MM.1S (cell line): Measurements from ENCODE around the gene NOL9.

Source experiments
- DNase-seq: peaks from one replicate; pipeline ENCODE4 v3.0.0-alpha.2; 2015
- H2AFZ ChIP-seq: fragments of 300-600 bp; sonication (generic); 2 replicates; pipeline ENCODE4 v1.6.0; 2016; ENCODE audit warnings: antibody characterized with exemption, low read length
- H3F3A ChIP-seq: fragments of 300-600 bp; sonication (generic); 2 replicates; pipeline ENCODE4 v1.6.1; 2016; ENCODE audit warnings: mild to moderate bottlenecking, antibody characterized with exemption, low read length, moderate library complexity, mixed read lengths; ENCODE audit not compliant: insufficient read depth
- H3K27ac ChIP-seq: fragments of 300-600 bp; sonication (generic); 2 replicates; pipeline ENCODE4 v1.5.1; 2016; ENCODE audit warnings: mild to moderate bottlenecking, low read length
- H3K27me3 ChIP-seq: fragments of 300-600 bp; sonication (generic); replicated peaks from 2 replicates; pipeline ENCODE4 v1.6.0; 2016; ENCODE audit warnings: low read length; ENCODE audit not compliant: insufficient read depth
- H3K36me3 ChIP-seq: fragments of 300-600 bp; sonication (generic); replicated peaks from 2 replicates; pipeline ENCODE4 v1.6.1; 2016; ENCODE audit warnings: mild to moderate bottlenecking, low read length, mixed read lengths; ENCODE audit not compliant: insufficient read depth
- H3K4me1 ChIP-seq: fragments of 300-600 bp; sonication (generic); 2 replicates; pipeline ENCODE4 v1.6.1; 2016; ENCODE audit warnings: low read length, mixed read lengths
- H3K4me2 ChIP-seq: fragments of 300-600 bp; sonication (generic); 2 replicates; pipeline ENCODE4 v1.6.0; 2016; ENCODE audit warnings: low read depth, low read length
- H3K4me3 ChIP-seq: fragments of 300-600 bp; sonication (generic); 2 replicates; pipeline ENCODE4 v1.5.1; 2016; ENCODE audit warnings: low read length, mixed read lengths
- H3K79me2 ChIP-seq: fragments of 300-600 bp; sonication (generic); 2 replicates; pipeline ENCODE4 v1.6.1; 2016; ENCODE audit warnings: mixed run types, low read length, mixed read lengths
- H3K9ac ChIP-seq: fragments of 300-600 bp; sonication (generic); 2 replicates; pipeline ENCODE4 v1.6.1; 2016; ENCODE audit warnings: low read length, mixed read lengths
- H3K9me2 ChIP-seq: fragments of 300-600 bp; sonication (generic); replicated peaks from 2 replicates; pipeline ENCODE4 v1.6.1; 2016; ENCODE audit warnings: mild to moderate bottlenecking, low read length, mixed read lengths; ENCODE audit not compliant: insufficient read depth
- H3K9me3 ChIP-seq: fragments of 300-600 bp; sonication (generic); replicated peaks from 2 replicates; pipeline ENCODE4 v1.6.1; 2016; ENCODE audit warnings: mild to moderate bottlenecking, low read length, mixed read lengths; ENCODE audit not compliant: insufficient read depth
- H4K20me1 ChIP-seq: fragments of 300-600 bp; sonication (generic); 2 replicates; pipeline ENCODE4 v1.6.1; 2016; ENCODE audit warnings: mild to moderate bottlenecking, low read length, moderate library complexity, mixed read lengths; ENCODE audit not compliant: insufficient read depth
- EZH2 ChIP-seq: fragments of 300-600 bp; sonication (generic); optimal IDR thresholded peaks from 2 replicates; pipeline ENCODE3; 2017; ENCODE audit warnings: low read depth, mild to moderate bottlenecking, antibody characterized with exemption, low read length, mixed read lengths
- EZH2phosphoT487 ChIP-seq: fragments of 300-600 bp; sonication (generic); IDR thresholded peaks from 2 replicates; pipeline ENCODE4 v1.6.1; 2018; ENCODE audit warnings: antibody characterized with exemption, low read length
- TF ChIP-seq, protein P1 (sequence below): fragments of 300-600 bp; sonication (generic); IDR thresholded peaks from 2 replicates; pipeline ENCODE4 v1.5.1; 2016; ENCODE audit warnings: antibody characterized with exemption, low read length, mixed read lengths

The NOL9 gene

DNA sequence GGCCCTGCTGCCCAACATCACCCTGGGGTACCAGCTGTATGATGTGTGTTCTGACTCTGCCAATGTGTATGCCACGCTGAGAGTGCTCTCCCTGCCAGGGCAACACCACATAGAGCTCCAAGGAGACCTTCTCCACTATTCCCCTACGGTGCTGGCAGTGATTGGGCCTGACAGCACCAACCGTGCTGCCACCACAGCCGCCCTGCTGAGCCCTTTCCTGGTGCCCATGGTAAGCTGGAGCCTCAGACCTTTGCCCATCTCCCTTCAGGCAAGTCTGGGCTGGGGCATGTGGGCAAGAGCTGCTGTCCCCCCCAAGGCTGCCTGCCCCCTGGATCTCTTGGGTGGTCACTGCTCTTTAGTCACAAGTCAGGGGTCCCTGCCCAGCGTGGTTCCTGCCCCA lies 16.7 kb upstream of the NOL9 start:
- Histone ChIP-seq H3K4me2 (no peak overlapping the region), H3K9me2 (no peaks in the 10 kb centered on the region), H4K20me1 (no peaks in the 10 kb centered on the region), H3K27me3 (peaks cover 36% of the 10 kb centered on the region), H3K79me2 (no peaks in the 10 kb centered on the region), H3K9ac (no peak overlapping the region), H3K9me3 (no peaks in the 10 kb centered on the region), H3K4me3 (no peak overlapping the region), H2AFZ (no peak overlapping the region), H3K27ac (no peak overlapping the region), H3K36me3 (no peaks in the 10 kb centered on the region), H3F3A (no peaks in the 10 kb centered on the region), H3K4me1 (no peaks in the 10 kb centered on the region)
- no peak for DNase-seq
- TF ChIP-seq EZH2 (no peak), EZH2phosphoT487 (no peak)
- TF ChIP-seq, protein P1, sequence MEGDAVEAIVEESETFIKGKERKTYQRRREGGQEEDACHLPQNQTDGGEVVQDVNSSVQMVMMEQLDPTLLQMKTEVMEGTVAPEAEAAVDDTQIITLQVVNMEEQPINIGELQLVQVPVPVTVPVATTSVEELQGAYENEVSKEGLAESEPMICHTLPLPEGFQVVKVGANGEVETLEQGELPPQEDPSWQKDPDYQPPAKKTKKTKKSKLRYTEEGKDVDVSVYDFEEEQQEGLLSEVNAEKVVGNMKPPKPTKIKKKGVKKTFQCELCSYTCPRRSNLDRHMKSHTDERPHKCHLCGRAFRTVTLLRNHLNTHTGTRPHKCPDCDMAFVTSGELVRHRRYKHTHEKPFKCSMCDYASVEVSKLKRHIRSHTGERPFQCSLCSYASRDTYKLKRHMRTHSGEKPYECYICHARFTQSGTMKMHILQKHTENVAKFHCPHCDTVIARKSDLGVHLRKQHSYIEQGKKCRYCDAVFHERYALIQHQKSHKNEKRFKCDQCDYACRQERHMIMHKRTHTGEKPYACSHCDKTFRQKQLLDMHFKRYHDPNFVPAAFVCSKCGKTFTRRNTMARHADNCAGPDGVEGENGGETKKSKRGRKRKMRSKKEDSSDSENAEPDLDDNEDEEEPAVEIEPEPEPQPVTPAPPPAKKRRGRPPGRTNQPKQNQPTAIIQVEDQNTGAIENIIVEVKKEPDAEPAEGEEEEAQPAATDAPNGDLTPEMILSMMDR, result no peak

- Histone ChIP-seq H3K79me2 (no peaks in the 10 kb centered on the region), H3K27ac (no peak overlapping the region), H3K9me2 (no peaks in the 10 kb centered on the region), H3K36me3 (no peaks in the 10 kb centered on the region), H3K4me2 (no peak overlapping the region), H3K4me3 (no peak overlapping the region), H3K27me3 (peaks cover 45% of the 10 kb centered on the region), H3K9me3 (no peaks in the 10 kb centered on the region), H4K20me1 (no peaks in the 10 kb centered on the region), H2AFZ (no peak overlapping the region), H3F3A (no peaks in the 10 kb centered on the region), H3K9ac (no peak overlapping the region), H3K4me1 (no peaks in the 10 kb centered on the region)
- TF ChIP-seq EZH2phosphoT487 (no peak), EZH2 (no peak)
- TF ChIP-seq, protein P1, result no peak
- no peak for DNase-seq
Observed at GRCh38 chr1:6570100-6570499, 15.8 kb upstream of the NOL9 start.

GRCh38 chr1:6569033-6569432 lies 14.7 kb upstream of the NOL9 start:
- H3K79me2 ChIP-seq, result no peaks in the 10 kb centered on the region
- H3K9me2 ChIP-seq, result no peaks in the 10 kb centered on the region
- H4K20me1 ChIP-seq, result no peaks in the 10 kb centered on the region
- H3K27me3 ChIP-seq, result peaks cover 56% of the 10 kb centered on the region
- no peak overlapping the region for H3K27ac ChIP-seq
- H3F3A ChIP-seq, result no peaks in the 10 kb centered on the region
- peak overlapping the region; percentile 32; the same call in 1 of the 2 replicates for H3K4me2 ChIP-seq
- DNase-seq, result no peak
- no peaks in the 10 kb centered on the region for H3K4me1 ChIP-seq
- no peaks in the 10 kb centered on the region for H3K36me3 ChIP-seq
- H3K9ac ChIP-seq, result no peak overlapping the region
- TF ChIP-seq, protein P1, result no peak
- H2AFZ ChIP-seq, result no peak overlapping the region
- peak overlapping the region; percentile 23; the same call in 1 of the 2 replicates for H3K4me3 ChIP-seq
- no peaks in the 10 kb centered on the region for H3K9me3 ChIP-seq
